ENCODE results near the gene DOCK1. TPM values are rescaled to one million over a fixed set of nuclear protein-coding genes. Genes with fewer than 3 reads are reported as not detected.
"Not testable (repeated sequence)": the region's sequence is repeated elsewhere in the genome, so short reads cannot be mapped to it uniquely, and the experiment has no call there.

Gene DOCK1
- total RNA-seq, 4 donors from 2014 or later, result 50.8 to 59.0 (median 53.6) TPM

DNA sequence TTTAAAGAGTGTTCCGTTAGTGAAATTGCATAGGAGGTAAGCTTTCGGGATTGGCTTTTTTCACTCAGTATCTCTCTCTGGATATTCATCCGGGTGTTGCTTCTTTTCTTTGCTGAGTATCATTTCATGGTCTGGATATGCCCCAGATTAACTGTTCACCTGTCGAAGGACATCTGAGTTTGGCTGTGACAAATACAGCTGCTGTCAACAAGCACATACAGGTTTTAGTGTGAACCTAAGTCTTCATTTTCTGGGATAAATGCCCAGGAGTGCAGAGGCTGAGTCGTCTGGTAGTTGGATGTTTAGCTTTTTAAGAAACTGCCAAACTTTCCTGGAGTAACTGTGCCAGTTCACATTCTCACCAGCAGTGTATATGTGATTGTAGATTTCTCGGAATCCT is 5.6 kb downstream of the DOCK1 start:
- peak overlapping the region in 1 of 4 donors; percentile 16 for H3K27ac ChIP-seq
- H3K27me3 ChIP-seq, result no peaks in the 10 kb centered on the region
- H3K9me3 ChIP-seq, result no peaks in the 10 kb centered on the region
- no peak for TF ChIP-seq POLR2AphosphoS5 (IDR thresholded peaks at IDR 0.05)
- no peak for TF ChIP-seq POLR2A (IDR thresholded peaks at IDR 0.05)
- TF ChIP-seq EP300 (IDR thresholded peaks at IDR 0.05), result no peak
- TF ChIP-seq, protein P1, sequence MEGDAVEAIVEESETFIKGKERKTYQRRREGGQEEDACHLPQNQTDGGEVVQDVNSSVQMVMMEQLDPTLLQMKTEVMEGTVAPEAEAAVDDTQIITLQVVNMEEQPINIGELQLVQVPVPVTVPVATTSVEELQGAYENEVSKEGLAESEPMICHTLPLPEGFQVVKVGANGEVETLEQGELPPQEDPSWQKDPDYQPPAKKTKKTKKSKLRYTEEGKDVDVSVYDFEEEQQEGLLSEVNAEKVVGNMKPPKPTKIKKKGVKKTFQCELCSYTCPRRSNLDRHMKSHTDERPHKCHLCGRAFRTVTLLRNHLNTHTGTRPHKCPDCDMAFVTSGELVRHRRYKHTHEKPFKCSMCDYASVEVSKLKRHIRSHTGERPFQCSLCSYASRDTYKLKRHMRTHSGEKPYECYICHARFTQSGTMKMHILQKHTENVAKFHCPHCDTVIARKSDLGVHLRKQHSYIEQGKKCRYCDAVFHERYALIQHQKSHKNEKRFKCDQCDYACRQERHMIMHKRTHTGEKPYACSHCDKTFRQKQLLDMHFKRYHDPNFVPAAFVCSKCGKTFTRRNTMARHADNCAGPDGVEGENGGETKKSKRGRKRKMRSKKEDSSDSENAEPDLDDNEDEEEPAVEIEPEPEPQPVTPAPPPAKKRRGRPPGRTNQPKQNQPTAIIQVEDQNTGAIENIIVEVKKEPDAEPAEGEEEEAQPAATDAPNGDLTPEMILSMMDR (IDR thresholded peaks at IDR 0.05), result no peak
- H3K4me1 ChIP-seq, result peaks cover 0 to 38% (median 0%) of the 10 kb centered on the region in 3 donors
- 17 to 34% methylated on average over 4 to 6 of the region's 6 CpGs for WGBS, 2 donors (ENCODE audit: low coverage in 1 of 2)
- ATAC-seq, result no peak
- H3K4me3 ChIP-seq, result no peak overlapping the region
- no peaks in the 10 kb centered on the region for H3K36me3 ChIP-seq

DNA sequence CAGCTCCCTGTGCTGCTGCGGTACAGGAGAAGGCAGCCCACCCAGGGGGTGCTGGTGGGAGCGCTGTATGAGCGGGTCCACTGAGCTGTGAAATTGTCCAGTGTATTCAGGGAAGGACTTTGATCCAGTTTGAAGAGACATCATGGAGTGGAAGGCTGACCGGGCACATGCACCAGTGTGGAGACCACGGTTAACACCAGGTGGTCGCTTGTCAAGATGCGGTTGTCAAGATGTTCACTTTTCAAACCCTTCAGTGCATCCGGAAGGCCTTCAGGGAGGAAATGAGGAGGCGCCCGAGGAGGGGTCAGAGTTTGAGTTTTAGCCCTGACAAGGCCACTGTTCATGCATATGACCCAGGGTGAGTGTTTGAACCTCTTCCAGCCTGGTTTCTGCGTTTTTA is 6.1 kb downstream of the DOCK1 start:
- peaks cover 0 to 34% (median 0%) of the 10 kb centered on the region in 3 donors for H3K4me1 ChIP-seq
- no peaks in the 10 kb centered on the region for H3K27me3 ChIP-seq
- 93% methylated on average over 5 to 8 of the region's 11 CpGs for WGBS, 2 donors (ENCODE audit: low coverage in 1 of 2)
- no peak overlapping the region for H3K4me3 ChIP-seq
- peak overlapping the region in 1 of 4 donors; percentile 16 for H3K27ac ChIP-seq
- H3K9me3 ChIP-seq, result no peaks in the 10 kb centered on the region
- no peak for TF ChIP-seq EP300 (IDR thresholded peaks at IDR 0.05)
- no peak for TF ChIP-seq POLR2AphosphoS5 (IDR thresholded peaks at IDR 0.05)
- TF ChIP-seq, protein P1 (IDR thresholded peaks at IDR 0.05), result no peak
- no peak for TF ChIP-seq POLR2A (IDR thresholded peaks at IDR 0.05)
- ATAC-seq, result no peak
- no peaks in the 10 kb centered on the region for H3K36me3 ChIP-seq

DNA sequence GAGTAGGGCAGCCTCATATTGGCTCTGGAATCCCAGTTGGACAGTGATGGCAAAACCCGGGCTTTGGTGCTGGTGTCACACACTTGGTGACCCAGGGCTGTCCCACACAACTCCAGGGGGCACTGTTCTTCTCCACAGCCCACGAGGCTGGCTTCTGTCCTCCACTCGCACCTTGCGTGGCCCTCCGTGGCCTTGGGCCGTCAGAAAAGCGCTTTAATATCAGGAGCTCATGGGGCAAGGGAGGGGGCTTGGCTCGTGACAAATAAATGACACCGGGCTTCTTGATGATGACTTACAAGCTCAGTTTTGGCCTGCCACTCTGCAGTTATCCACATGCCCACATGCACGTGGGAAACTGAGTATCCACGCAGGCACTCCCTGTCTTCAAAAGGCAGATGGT is 8.1 kb downstream of the DOCK1 start:
- no peaks in the 10 kb centered on the region for H3K27me3 ChIP-seq
- H3K4me1 ChIP-seq, result peaks cover 0 to 35% (median 0%) of the 10 kb centered on the region in 3 donors
- H3K9me3 ChIP-seq, result no peaks in the 10 kb centered on the region
- TF ChIP-seq POLR2AphosphoS5 (IDR thresholded peaks at IDR 0.05) (no peak), EP300 (IDR thresholded peaks at IDR 0.05) (no peak), POLR2A (IDR thresholded peaks at IDR 0.05) (no peak)
- TF ChIP-seq, protein P1 (IDR thresholded peaks at IDR 0.05), result no peak
- no peak overlapping the region for H3K27ac ChIP-seq
- H3K4me3 ChIP-seq, result no peak overlapping the region
- ATAC-seq, result no peak
- whole genome bisulfite sequencing, 2 donors (ENCODE audit: low coverage in 1 of 2), result 76% methylated on average over 3 of the region's 11 CpGs; no CpG with 5 or more reads in 1 of the 2 donors
- no peaks in the 10 kb centered on the region for H3K36me3 ChIP-seq

DNA sequence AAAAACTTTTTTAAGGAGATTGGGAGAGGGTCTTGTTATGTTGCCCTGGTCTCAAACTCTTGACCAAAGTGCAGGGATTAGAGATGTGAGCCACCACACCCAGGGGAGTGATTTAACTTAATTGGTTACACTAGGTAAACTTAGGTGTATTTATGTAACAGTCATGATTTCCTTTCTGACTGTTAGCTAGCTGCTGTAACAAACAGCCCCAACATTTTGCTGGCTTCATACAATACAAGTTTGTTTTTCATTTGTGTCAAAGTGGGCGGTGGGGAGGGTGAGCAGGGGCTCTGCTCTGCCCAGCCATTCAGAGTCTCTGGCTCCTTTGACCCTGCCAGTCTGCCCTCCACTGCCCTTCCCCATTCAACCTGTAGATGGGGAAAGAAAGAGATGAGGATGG is 9.3 kb downstream of the DOCK1 start:
- no peak for ATAC-seq
- 100% methylated on average over 1 of the region's 1 CpG for WGBS, 2 donors (ENCODE audit: low coverage in 1 of 2)
- TF ChIP-seq, protein P1 (IDR thresholded peaks at IDR 0.05), result no peak
- TF ChIP-seq POLR2AphosphoS5 (IDR thresholded peaks at IDR 0.05), result no peak
- TF ChIP-seq EP300 (IDR thresholded peaks at IDR 0.05), result no peak
- TF ChIP-seq POLR2A (IDR thresholded peaks at IDR 0.05), result no peak

DNA sequence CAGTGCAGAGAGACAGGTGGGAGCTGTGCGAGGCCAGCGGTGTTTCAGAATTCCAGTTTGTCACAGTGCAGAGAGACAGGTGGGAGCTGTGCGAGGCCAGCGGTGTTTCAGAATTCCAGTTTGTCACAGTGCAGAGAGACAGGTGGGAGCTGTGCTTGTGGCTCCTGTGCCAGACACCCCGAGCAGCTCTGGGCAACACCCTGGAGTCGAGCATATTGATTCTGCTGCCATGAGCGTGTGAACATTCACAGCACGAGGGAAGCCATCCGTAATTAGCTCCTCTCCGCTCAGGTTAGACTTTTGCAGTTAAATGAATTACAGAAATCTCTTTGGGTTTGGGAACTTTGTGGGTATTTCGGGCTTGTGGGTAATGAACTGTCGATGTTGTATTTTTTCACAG is 11.7 kb downstream of the DOCK1 start:
- H3K9me3 ChIP-seq, ATAC-seq, H3K36me3 ChIP-seq, H3K27me3 ChIP-seq, H3K4me3 ChIP-seq, H3K27ac ChIP-seq: not testable (repeated sequence)
- peaks cover 0 to 37% (median 5%) of the 10 kb centered on the region in 3 donors for H3K4me1 ChIP-seq
- WGBS, 2 donors (ENCODE audit: low coverage in 1 of 2), result 81 to 86% methylated on average over 1 to 7 of the region's 12 CpGs

More for the DNA sequence above, 9.3 kb downstream of the DOCK1 start:
- Histone ChIP-seq H3K9me3 (no peaks in the 10 kb centered on the region), H3K27me3 (no peaks in the 10 kb centered on the region), H3K4me1 (peaks cover 0 to 43% (median 5%) of the 10 kb centered on the region in 3 donors), H3K4me3 (no peak overlapping the region), H3K27ac (no peak overlapping the region), H3K36me3 (no peaks in the 10 kb centered on the region)
